NCI-H1048 (cell line): ENCODE measurements around the gene CCDC97.
"Not testable (repeated sequence)": the region's sequence is repeated elsewhere in the genome, so short reads cannot be mapped to it uniquely, and the experiment has no call there.

Source experiments
- DNase-seq: peaks from one replicate; lab custom pipeline; 2025; lab: John Stamatoyannopoulos, UW

Gene CCDC97

DNA sequence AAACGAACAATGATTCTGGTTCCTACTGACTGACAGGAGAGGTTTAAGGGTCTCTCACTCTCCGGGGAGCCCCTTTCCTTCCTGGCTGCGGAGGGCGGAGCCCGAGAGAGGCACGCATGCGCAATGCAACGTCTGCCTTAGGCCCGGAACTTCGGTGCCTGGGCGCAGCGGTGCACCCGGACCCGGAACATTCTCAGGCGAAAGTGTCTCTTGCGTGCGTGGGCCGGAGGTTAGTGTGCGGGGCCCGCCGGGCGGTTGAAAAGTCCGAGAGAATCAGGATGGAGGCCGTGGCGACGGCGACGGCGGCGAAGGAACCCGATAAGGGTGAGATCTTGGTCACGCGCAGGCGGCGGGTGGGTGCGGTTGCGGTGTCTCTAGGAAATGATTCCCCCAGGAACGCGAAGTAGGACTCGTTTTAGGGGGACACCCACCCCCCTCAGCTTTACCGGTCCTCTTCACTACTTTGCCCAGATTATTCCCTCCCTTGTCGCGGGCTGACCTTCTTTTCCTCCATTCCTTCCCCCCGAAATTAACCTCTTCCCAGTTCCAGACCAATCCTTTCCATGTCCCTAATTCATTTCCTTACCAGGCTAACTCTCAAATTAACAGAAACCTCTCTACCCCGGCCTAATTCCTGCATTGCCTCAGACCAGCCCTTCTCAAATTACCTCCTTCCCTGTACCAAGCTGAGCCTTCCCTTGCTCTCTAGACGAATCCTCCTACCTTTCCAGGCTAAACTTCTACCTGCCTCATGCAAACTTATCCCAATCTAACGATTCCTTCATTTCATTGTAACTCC, at the start of gene CCDC97:
Gene CCDC97, plus strand, starts transcription at position 140 of the 799 bp plus-strand sequence. Its CDS starts 139 bp downstream, at position 279.
- DNase-seq: peak; percentile 61

DNA sequence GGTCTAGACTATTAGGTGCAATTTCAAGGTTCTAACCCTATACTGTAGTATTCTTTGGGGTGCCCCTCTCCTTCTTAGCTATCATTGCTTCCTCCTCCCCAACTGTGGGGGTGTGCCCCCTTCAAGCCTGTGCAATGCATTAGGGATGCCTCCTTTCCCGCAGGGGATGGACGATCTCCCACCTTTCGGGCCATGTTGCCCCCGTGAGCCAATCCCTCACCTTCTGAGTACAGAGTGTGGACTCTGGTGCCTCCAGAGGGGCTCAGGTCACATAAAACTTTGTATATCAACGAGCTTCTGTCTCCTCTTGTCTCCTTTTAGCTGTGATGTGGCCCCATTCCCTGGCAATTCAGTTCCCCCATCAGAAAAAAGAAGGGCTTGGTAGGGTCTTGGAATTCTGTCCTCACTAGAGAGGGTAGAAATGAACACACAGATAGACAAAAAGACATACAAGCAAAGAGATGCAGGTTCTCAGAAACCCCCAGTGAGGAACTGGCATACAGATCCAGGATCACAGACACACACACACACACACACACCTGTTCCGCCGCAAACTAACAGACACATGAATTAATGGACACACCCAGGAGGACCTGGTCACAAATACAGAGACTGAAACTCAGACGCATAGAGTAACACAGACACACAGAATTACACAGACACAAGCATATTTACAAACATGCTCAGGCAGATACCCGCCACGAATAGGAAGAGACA, 48.3 kb upstream of the CCDC97 start:
- DNase-seq: no peak

DNA sequence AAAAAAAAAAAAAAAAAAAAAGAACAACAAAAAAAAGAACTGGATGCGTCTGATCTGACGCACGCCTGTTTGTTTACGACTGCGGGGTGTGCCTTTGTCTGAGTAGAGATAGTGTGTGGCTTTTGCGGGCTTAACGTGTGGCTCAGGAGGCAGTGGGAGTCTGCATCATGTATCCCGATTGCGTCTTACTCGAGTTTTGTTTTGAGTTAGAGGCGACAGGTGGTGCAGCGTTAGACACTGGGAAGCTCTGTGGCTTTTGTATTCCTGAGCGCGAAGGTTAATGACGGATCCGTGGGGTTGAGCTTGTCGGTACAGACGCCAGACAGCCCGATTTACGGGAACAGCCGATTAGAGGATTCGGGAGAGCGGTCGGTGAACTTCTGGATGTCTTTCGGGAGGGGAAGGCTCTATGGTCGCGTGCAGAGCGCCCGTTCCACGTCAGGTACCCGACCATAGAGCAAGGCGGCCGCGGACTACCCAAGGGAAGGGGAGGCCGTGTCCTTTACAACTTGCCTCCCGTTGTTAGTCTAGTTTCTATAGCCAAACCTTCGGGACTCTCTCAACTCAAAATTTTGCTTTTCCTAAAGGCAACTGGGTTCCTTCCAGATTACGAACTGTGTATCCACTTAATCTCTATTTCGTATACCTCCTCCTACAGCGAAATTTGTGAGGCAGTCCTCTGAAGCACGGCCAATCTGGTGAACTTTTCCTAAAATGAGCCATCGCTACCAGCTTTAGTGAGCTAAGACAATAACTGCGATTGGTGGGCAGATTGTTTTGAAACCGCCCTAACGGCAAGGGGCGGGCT, 46.7 kb upstream of the CCDC97 start:
- no peak for DNase-seq

DNA sequence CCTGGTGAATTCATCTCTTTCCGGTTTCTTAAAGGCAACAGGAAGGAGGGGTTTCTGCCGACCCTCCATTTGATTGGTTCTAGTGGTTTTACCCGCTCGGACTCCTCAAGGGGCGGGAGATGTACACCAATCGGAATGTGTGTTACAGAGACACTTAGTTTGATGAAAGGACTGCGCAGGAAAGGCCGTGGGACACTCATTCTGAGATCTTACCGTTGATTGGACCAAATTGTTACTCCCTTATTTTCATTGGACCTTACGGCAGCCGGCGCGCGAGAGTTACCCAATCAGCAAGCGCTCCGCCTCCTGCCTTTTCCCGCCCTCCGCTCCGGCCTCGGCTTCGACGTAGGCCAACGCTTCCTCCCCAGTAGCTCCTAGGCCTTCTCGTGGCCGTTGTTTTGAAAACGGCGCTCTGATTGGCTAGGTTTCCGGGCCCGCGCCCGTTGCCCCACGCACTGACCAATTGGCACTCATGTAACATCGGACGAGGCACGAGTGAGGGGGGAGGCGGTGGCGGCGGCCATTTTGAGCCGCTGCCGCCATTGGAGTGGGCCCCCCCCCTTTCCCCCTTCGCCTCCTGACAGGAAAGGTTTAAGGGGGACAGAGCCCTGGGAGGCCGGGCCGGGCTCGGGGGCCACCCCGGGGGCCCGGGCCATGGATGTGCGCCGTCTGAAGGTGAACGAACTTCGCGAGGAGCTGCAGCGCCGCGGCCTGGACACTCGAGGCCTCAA, 46.0 kb upstream of the CCDC97 start, which contains the start of gene HNRNPUL1:
Gene HNRNPUL1, plus strand, starts transcription at position 523 of the 731 bp plus-strand sequence. Its CDS starts 132 bp downstream, at position 655.
- DNase-seq: peak; percentile 98

DNA sequence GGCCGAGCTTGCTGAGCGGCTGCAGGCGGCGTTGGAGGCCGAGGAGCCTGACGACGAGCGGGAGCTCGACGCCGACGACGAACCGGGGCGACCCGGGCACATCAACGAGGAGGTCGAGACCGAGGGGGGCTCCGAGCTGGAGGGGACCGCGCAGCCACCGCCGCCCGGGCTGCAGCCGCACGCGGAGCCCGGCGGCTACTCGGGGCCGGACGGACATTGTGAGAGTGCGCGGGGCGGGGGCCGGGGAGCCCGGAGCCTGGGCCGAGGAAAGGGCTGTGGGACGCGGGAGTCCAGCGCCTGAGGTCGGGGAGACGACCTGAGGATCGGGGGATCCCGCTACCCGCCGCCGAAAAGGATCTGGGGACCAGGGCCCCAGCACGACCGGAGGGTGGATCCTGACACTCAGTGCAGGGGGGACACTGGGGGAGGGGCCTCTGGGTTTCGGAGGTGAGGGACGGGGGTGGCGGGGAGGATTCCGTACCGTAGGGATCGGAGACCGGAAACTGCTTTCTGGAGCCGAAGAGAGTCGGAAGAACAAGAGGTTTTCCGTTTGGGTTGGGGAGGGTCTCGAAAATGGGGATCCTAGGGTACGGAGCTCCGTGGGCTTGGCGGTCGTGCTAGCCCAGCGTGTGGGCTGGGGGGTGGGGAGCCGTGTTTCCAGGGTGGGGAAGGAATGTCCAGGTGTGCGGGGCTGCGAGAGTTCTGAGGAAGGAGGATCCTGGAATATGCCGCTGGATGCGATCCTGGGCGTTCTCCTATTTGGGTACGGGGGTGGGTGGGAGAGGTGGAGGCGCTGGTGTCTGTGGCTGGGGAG, 45.2 kb upstream of the CCDC97 start:
- no peak for DNase-seq

DNA sequence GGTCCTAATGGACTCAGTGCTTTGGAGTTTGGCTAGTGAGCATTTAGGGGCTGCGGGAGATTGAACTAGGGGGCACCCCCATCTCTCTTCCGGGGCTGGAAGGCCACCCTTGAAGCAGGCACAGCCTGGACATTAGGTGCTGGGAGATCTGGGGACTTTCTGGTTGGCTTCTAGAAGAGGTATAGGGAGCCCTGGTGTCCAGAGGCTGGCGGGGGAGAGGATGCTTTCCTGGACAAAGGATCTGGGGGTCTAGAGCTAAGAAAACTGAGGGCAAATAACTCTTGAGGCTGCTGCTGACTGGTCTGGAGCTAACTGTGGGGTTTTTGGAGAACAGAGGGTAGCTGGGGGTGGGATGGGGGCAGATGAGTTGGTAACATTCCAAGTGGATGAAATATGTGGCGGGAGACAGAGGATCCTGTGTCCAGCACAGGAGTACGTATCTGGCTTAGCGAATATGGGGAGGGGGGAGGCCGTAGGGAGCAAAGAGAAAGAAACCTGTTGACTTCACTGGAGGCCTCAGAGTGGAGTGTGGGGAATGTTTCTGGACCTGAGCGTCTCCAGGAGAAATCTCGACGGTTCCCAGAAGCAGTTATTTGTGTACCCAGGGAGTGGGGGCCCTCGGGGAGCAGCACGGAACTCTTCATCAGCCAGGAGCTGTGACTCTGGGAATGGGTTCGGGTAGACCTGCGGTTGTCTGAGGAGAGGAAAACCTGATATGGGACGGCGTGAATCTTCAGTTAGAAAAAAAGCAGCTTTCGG, 44.4 kb upstream of the CCDC97 start:
- no peak for DNase-seq

DNA sequence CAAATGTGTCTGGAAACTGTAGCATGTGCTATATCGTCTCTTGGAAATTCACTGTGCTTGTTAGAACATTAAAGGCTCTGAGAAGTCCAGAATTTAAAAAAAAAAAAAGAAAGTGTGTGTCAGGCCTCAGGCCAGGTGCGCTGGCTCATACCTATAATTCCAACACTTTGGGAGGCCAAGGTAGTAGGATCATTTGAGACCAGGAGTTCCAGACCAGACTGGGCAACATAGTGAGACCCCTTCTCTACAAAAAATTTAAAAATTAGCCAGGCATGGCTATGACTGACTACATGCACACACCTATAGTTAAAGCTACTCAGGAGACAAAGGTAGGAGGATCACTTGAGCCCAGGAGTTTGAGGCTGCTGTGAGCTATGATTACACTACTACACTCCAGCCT, 40.9 kb upstream of the CCDC97 start:
- DNase-seq: no peak

DNA sequence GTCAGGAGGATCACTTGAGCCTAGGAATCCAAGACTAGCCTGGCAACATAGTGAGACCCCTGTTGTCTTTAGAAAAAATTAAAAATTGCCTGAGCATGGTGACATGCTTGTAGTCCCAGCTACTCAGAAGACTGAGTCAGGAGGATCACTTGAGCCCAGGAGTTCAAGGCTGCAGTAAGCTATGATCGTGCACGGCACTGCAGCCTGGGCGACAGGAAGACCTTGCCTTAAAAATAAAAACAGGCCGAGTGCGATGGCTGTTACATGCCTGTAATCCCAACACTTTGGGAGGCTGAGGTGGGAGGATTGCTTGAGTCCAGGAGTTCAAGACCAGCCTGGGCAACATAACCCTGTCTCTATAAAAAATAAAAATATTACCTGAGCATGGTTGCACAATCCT, 40.4 kb upstream of the CCDC97 start:
- no peak for DNase-seq

DNA sequence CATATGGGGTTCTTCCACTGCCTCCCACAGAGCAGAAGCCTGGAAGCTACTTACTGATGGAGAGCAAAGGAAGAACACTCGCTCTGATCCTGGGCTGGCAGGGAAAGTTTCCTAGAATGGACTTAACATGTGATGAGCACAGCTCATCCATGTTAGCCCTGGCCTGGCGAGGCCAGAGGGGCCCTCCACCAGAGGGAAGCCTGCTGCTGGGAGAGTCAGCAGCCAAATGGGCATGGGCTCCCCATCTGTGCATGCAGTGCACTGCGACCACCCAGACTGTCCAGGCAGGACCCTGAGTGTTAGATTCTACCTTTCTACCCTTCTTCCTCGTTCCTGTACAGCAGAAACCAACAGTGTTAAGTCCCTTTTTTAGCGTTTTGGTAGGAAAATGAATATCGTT, 36.9 kb upstream of the CCDC97 start:
- no peak for DNase-seq

DNA sequence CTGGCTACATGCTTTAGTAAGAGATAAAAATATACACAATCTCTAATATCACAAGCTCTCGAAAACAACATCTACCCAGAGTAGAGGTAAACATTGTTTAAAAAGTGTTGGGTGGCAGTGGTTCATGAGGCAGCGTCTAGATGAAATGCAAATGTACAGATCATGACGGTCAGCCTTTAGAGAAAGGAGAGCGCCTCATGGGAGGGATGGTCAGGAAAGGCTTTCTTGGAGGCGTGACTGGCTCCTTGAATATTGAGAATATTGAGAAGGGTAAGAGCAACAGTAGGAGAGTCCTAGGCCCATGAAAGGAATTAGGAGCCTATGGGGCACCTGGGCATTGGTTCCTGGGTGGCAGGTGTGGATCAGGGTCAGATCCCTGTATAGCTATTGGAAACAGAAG, 35.2 kb upstream of the CCDC97 start:
- DNase-seq: no peak

DNA sequence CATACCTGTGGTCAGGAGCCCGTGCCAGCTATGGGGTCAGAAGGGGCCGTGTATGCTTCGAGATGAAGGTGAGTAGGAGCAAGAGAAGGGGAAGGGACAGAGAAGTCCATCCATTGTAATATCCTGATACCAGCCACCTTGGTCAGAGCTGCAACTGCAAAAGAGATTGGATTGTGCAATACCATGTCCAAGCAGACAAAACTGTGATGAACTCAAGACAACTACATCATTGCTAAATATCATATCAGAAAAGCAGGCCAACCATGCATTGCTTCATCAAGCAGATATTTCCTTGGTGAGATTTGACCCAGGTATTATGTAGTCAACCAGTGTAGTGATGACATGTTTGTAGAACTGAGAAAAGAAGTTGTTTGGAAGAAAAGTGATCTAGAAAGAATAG, 33.7 kb upstream of the CCDC97 start:
- DNase-seq: no peak

DNA sequence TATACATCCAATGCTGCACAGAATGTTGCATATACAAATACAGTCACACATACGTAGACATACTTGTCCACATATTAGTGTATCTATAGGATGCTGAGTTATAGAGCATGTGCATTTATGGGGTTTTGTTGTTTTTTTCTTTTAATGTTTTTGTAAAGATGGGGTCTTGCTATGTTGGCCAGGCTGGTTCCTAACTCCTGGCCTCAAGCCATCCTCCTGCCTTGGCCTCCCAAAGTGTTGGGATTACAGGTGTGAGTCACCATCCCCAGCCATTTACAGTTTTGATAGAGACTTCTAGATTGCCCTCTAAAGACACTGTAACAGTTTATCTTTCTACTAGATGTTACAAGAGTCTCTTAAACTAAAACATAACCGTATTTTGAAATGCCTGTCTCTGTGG, 31.5 kb upstream of the CCDC97 start:
- no peak for DNase-seq

DNA sequence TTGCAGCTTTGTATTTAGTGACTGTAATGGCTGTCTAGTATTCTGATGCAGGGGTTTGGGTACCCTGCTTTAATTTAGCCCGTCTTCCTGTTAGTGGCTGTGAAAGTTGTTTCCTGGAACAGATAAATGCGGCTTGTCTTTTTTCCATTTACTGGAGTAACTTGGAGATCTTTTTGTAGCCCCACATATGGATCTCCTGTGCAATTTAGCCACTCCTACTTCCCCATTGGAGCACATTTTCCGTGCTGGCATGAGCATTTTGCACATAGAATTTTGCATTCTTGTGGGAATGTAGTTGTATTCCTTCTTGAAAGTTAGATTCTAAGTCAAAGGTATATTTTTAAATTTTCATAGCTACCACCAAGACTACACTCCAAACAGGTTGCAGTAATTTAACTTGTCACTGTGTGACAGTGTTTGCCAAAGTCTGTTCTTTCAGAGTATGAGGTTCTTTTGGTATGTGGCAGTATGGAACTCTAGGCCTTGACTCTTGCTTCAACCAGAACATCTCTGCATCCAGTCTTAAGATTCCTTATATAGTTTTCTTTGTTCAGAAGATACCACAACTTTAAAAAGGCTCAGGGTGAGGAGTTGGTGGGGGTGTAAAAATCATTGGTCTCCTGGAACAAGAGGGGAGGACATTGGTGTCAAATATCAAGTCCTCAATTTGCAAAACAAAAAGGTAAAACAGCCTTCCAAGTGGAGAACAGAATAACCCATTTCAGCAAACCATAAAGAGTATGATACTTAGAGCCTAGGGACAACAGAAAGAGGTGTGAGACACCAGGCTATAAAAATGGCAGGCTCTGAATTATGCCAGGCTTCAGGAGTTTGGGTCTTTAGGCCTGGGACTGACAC, 21.1 kb upstream of the CCDC97 start:
- no peak for DNase-seq

DNA sequence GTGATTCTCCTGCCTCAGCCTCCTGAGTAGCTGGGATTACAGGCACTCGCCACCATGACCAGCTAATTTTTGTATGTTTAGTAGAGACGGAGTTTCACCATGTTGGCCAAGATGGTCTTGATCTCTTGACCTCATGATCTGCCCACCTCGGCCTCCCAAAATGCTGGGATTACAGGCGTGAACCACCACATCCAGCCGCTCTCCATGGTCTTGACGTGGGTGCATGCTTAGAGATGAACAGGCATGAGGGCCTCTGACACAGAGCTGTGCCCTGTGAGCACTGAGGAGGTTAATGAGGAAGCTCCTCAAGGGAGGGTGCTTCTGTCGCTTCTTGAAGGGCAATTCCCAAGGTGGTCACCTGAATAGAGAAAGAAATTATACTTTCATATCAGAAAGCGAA, 20.2 kb upstream of the CCDC97 start:
- DNase-seq: not testable (repeated sequence)

DNA sequence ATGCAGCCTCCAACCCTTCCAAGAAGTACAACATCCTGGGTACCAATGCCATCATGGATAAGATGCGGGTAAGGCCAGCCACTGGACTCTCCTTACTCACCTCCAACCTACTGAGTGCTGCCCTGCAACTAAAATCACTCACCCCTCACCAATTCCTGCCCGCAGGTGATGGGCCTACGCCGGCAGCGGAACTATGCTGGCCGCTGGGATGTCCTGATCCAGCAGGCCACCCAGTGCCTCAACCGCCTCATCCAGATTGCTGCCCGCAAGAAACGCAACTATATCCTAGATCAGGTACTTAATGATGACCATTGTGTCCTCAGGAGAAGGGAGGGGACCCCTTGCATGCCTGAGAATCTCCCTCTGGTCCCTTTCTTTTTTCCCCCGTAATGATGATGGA, 15.6 kb upstream of the CCDC97 start:
- DNase-seq: no peak

DNA sequence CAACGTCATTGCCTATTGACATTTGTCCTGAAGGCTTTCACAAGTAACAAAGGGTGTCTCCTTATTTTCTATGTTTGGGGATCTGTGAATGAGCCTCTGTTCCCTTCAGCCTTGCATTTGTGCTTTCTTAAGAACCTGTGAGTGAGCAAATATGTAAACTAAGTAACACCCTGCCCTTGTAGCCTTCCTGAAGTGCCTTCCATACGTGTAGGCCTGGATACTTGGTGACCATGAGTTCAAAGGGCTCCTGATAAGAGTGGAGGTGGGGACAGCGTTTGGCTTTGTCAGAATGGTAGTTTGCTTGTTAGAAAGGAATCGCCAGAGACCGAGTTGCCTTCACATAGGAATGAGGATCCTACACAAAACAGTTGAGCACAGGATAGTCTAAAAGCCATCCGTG, 14.5 kb upstream of the CCDC97 start:
- DNase-seq: no peak

DNA sequence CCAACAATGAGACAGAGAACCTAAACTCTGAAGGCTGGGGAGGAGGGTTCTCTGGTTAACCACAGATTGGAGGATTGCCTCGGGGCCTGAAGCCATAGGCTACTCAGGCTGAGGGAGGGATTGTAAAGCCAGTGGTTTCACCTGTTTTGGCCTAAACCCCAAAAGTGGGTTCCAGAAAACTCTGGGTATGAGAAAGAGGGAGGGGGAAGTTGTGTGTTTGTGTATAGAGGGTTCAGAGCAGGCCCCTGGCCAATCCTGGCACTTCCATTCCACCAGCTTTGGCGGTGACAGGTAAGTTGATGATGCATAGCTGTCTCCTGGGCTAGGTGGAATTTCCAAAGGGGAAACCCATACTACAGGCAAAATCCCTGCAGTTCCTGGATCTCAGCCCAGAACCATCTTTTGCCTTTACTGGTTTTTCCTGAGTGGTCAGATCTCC, 13.5 kb upstream of the CCDC97 start:
- DNase-seq: no peak

DNA sequence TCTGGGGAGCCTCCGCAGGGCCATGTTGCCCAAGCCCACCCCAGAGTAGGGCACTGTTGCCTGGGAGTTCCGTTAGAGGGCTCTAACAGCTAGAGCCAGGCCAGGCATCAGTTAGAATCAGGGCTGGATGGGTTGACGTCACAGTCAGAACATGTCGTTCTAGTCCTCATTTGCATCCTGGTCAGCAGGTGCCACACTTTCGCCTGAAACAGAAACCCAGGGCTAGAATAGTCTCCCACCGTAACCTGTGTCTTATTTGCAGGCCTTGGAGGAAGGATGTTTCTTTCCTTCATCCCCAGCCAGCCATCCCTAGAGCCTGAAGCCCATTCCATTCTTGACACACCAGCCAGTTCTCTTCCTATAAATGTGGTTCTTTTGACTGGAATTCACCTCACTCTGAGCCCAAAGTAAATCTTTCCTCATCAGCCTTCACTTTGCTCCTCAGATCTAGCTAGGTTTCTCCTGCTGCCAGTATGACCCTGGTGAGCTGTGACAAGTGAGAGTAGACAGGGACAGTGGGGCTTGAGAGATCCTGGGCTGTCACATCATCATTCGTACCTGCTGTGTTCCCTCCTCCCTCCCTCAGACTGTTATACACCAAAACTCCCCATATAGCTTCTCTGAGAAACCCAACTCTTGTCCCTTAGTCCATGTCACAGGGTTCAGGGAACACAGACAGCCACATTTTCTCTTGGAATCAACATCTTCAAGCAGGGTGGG, 12.2 kb upstream of the CCDC97 start:
- no peak for DNase-seq
